IgD-negative memory B cell (primary cell): ENCODE measurements around the gene FRRS1. TPM values are rescaled to one million over a fixed set of nuclear protein-coding genes. Genes with fewer than 3 reads are reported as not detected.

ENCODE experiments used
- H3K27ac Mint-ChIP-seq, 3 donors: one replicate each; pipeline ENCODE4 v1.8.0; 2020 to 2022; ENCODE audit warnings: mild to moderate bottlenecking in 3 of 3, mixed read lengths in 3 of 3, moderate library complexity in 1 of 3
- H3K27me3 Mint-ChIP-seq: one replicate; pipeline ENCODE4 v1.8.0; 2021; ENCODE audit warnings: mixed read lengths
- H3K36me3 Mint-ChIP-seq: one replicate; pipeline ENCODE4 v1.8.0; 2020; ENCODE audit warnings: mild to moderate bottlenecking, mixed read lengths
- H3K4me1 Mint-ChIP-seq, 3 donors: one replicate each; pipeline ENCODE4 v1.8.0; 2020 to 2022; ENCODE audit warnings: mixed read lengths in 3 of 3, mild to moderate bottlenecking in 1 of 3
- H3K4me3 Mint-ChIP-seq, 4 donors: one replicate each; pipeline ENCODE4 v1.8.0; 2020 to 2022; ENCODE audit warnings: mild to moderate bottlenecking in 4 of 4, mixed read lengths in 4 of 4, moderate library complexity in 3 of 4
- H3K9me3 Mint-ChIP-seq, 3 donors: one replicate each; pipeline ENCODE4 v1.8.0; 2020 to 2021; ENCODE audit warnings: mixed read lengths in 3 of 3, mild to moderate bottlenecking in 1 of 3
- polyA plus RNA-seq: library from polyadenylated mRNA; unstranded; fragments of 300-500 nt; fragmentation: Illumina TruSeq; gene quantifications from one replicate; pipeline ENCODE4 v1.2.3, GENCODE V29; 2021

The FRRS1 gene
- polyA plus RNA-seq, 1 donor from 2014 or later: 0.33 TPM

DNA sequence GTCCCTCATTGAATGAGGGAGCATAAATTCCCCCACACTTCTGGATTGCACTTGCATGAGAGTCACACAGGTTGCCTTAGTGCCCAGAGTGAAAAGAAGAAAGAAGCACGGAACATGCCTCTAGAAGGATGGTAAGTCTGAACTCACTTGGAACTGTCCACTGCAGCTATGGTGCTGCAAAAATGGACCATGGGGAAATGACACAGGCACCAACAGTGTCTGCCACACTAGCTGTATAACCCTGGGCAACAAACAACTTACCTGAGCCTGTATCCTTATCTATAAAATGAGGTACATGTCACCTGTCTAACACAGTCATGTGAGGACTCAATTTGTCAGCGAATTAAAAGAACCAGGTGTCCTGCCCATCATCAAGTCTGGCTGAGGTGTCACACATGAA, 69.8 kb downstream of the FRRS1 start:
- Mint-ChIP-seq H3K9me3 (no peaks in the 10 kb centered on the region), H3K4me1 (peaks cover 0 to 2% (median 0%) of the 10 kb centered on the region in 3 donors), H3K27me3 (peaks cover 4% of the 10 kb centered on the region), H3K27ac (no peak overlapping the region), H3K36me3 (no peaks in the 10 kb centered on the region), H3K4me3 (no peak overlapping the region)

GRCh38 chr1:99691175-99691574, 75.3 kb downstream of the FRRS1 start:
- no peaks in the 10 kb centered on the region for H3K4me1 Mint-ChIP-seq
- H3K9me3 Mint-ChIP-seq: no peaks in the 10 kb centered on the region
- peaks cover 2% of the 10 kb centered on the region for H3K36me3 Mint-ChIP-seq
- peaks cover 1% of the 10 kb centered on the region for H3K27me3 Mint-ChIP-seq
- no peak overlapping the region for H3K4me3 Mint-ChIP-seq
- no peak overlapping the region for H3K27ac Mint-ChIP-seq

DNA sequence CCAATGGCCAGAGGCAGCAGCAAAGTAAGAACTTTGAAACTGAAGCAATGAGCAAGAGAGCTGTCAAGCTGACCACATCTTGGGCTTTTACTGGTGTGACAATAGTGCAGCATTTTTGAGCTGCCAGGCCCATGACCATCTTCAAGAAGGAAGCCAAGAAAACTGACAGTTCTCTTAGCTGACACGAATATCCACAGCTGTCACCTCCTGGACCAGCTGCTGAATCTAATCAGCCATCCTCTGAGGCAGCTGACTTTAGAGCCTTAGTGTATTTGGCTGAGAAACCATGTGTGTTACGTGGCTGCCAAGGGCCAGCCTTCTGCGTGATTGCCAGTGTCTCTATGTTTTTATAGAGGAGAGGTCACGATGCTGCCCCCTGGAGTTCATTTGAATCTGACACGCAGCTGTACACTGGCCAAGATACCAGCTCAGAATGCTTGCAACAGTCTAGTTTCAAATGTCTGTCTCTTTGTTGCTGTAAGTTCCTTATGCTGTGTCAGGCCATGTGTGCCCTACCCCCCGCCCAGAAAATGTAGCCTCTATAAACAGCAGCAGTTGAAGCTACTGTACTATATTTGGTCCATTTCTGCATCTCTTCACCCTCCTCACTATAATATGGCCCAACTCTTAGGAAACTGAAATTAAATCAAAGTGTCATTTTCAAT, 80.8 kb downstream of the FRRS1 start:
- no peaks in the 10 kb centered on the region for H3K36me3 Mint-ChIP-seq

DNA sequence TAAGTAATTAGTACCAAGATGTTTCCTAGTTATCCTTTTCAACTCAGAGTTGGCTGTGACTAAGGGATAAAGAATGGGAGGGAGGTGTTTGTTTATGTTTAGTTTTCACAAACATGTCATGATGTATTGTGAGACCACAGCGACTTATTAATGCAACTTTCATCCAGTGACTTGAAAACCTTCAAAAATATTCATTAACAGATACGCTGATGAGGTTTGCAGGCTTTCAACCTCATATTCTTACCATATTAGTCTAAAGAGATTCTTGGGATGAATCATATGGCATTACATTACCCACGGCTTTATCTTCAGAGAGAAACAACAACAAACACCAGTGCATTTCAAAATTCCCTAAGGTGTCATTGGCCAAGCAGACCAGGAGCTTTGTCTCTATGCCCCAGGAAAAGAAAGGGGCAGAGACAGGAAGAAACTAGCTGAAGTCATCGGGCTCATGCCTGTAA, 84.1 kb downstream of the FRRS1 start:
- Mint-ChIP-seq H3K27me3 (peaks cover 5% of the 10 kb centered on the region), H3K4me1 (peaks cover 0 to 2% (median 0%) of the 10 kb centered on the region in 3 donors), H3K27ac (no peak overlapping the region), H3K36me3 (no peaks in the 10 kb centered on the region), H3K4me3 (no peak overlapping the region), H3K9me3 (no peaks in the 10 kb centered on the region)

More for the DNA sequence above, 80.8 kb downstream of the FRRS1 start:
- peaks cover 0 to 2% (median 0%) of the 10 kb centered on the region in 3 donors for H3K4me1 Mint-ChIP-seq
- no peak overlapping the region for H3K4me3 Mint-ChIP-seq
- H3K27me3 Mint-ChIP-seq: peaks cover 5% of the 10 kb centered on the region
- H3K9me3 Mint-ChIP-seq: no peaks in the 10 kb centered on the region
- H3K27ac Mint-ChIP-seq: peak overlapping the region in 1 of 3 donors; percentile 31

DNA sequence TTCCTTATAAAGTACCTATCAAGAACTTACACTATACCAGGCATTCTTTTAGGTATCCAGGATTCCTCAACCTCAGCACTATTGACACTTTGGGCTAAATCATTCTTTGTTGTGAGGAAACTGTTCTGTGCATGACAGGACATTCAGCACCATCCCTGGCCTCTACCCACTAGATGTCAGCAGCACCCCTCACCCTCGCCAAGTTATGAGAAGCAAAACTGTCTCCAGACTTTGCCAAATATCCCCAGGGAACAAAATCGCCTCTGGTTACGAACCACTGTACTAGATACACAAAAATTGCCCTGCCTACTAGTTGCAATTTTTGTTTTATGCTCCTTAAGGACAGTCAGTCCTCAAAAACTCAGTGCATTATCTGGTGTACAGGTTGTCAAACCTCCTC, 84.9 kb downstream of the FRRS1 start:
- H3K36me3 Mint-ChIP-seq: no peaks in the 10 kb centered on the region
- H3K27ac Mint-ChIP-seq: no peak overlapping the region
- H3K4me1 Mint-ChIP-seq: peaks cover 0 to 2% (median 0%) of the 10 kb centered on the region in 3 donors
- peaks cover 5% of the 10 kb centered on the region for H3K27me3 Mint-ChIP-seq
- H3K9me3 Mint-ChIP-seq: no peaks in the 10 kb centered on the region
- H3K4me3 Mint-ChIP-seq: no peak overlapping the region

- Mint-ChIP-seq H3K4me1 (no peaks in the 10 kb centered on the region), H3K9me3 (peaks cover 0 to 1% (median 0%) of the 10 kb centered on the region in 3 donors), H3K36me3 (no peaks in the 10 kb centered on the region), H3K27ac (no peak overlapping the region), H3K4me3 (no peak overlapping the region), H3K27me3 (peaks cover 5% of the 10 kb centered on the region)
Measured at GRCh38 chr1:99680270-99680669, 86.2 kb downstream of the FRRS1 start.

DNA sequence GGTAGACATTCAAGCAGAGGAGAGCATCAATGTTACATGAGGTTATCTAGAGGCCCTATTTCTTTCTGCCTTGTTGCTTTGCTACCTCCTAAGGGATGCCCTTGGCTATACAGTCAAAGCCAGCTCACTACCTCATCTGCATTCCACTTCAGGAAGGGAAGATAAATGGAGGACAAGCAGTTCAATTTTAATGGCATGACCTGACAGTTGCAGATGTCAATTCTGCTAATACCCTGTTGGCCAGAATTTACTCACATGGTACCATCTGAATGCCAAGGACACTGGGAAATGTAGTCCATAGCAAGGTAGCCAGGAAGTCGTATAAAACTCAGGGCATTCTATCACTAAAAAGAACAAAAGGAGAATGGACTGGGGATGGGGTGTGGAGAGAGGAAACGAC, 89.0 kb downstream of the FRRS1 start:
- no peak overlapping the region for H3K4me3 Mint-ChIP-seq
- H3K27ac Mint-ChIP-seq: no peak overlapping the region
- H3K36me3 Mint-ChIP-seq: no peaks in the 10 kb centered on the region
- no peaks in the 10 kb centered on the region for H3K4me1 Mint-ChIP-seq
- no peaks in the 10 kb centered on the region for H3K27me3 Mint-ChIP-seq
- H3K9me3 Mint-ChIP-seq: peaks cover 0 to 1% (median 0%) of the 10 kb centered on the region in 3 donors

GRCh38 chr1:99676876-99677275, 89.6 kb downstream of the FRRS1 start:
- no peak overlapping the region for H3K27ac Mint-ChIP-seq
- no peak overlapping the region for H3K4me3 Mint-ChIP-seq
- H3K36me3 Mint-ChIP-seq: no peaks in the 10 kb centered on the region

DNA sequence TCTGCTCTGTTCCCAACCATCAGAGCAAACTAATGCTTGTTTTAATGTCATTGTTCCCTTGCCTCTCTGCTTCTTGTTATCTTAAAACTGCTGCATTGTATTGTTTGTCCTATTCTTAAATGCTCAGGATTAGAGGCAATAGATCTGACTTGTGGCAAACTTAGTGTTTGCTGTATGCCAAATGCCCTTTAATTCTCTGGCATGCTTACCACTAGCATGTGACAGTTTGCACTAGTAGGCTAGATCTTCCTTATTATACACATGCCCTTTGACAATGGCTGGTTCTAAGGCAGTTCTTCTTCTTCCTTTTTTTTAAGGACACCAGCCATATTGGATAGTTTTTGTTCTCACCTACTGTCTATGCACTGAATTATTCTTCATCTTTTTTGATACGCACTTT, 90.4 kb downstream of the FRRS1 start:
- H3K9me3 Mint-ChIP-seq: peaks cover 0 to 1% (median 0%) of the 10 kb centered on the region in 3 donors
- no peaks in the 10 kb centered on the region for H3K36me3 Mint-ChIP-seq
- no peak overlapping the region for H3K27ac Mint-ChIP-seq
- H3K4me1 Mint-ChIP-seq: no peaks in the 10 kb centered on the region
- H3K27me3 Mint-ChIP-seq: no peaks in the 10 kb centered on the region
- H3K4me3 Mint-ChIP-seq: no peak overlapping the region

More at GRCh38 chr1:99676876-99677275, 89.6 kb downstream of the FRRS1 start:
- peaks cover 0 to 1% (median 0%) of the 10 kb centered on the region in 3 donors for H3K9me3 Mint-ChIP-seq
- H3K4me1 Mint-ChIP-seq: no peaks in the 10 kb centered on the region
- no peaks in the 10 kb centered on the region for H3K27me3 Mint-ChIP-seq

DNA sequence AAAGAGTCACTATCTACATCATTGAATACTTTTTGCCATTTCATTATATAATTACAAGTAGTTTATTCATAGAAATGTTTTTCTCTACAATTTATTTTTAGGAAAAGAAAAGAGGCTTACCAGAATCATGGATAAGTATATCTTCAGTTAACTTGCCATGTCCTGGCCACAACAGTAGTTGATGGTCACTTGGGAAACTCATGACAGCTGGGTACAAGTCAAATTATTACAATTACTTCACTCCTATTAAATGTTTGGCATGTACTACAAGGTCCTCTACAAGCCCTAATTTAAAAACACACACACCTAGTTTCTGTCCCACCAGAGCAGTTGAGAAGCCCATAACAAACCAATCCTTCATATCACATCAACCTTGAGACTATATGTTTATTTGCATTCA, 91.1 kb downstream of the FRRS1 start:
- Mint-ChIP-seq H3K36me3 (no peaks in the 10 kb centered on the region), H3K4me1 (no peaks in the 10 kb centered on the region), H3K27ac (no peak overlapping the region), H3K27me3 (no peaks in the 10 kb centered on the region), H3K4me3 (no peak overlapping the region), H3K9me3 (peaks cover 0 to 1% (median 0%) of the 10 kb centered on the region in 3 donors)

DNA sequence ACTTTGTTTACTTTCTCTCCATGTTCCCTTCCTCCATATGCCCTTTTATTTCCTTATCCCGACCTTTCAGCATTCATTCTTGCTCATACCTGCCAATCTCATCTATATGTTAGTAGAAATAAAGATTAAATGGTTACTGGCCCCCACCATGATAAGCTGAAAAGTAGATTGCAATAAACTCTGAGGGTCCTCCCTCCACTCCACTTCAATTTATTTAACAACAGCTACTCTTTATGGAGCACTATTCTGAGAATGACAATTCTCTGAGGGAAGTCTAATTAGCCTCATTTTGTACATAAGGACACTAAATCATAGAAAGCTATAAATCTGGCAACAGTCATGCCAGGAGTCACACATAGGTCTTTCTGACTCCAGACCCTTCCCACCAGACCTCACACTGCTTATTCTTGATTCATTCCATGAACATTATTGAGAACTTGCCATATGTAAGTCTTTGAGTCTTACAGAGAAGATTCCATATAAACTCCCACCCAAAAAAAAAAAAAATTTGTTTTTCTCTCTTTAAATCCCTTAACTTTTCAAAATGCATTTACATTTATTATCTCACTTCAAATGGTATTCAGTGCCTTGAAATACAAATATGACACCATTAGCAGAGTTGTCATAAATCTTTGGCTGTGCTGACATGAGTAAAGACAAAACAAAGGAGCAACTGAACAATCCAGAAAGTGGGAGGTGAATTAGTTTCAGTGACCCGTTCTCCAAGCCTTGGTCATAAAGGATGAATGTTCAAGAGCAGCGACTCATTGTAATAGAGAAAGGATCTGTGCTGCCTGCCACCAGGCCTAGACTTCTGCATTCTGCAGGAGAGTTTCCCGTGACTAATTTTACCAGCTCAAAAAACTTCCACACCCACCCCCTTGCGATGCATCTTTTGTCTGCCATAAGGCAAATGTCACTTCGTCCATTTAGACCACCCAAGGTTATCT, 92.0 kb downstream of the FRRS1 start:
- no peak overlapping the region for H3K27ac Mint-ChIP-seq
- no peaks in the 10 kb centered on the region for H3K36me3 Mint-ChIP-seq
- H3K9me3 Mint-ChIP-seq: peaks cover 0 to 1% (median 0%) of the 10 kb centered on the region in 3 donors
- H3K4me1 Mint-ChIP-seq: no peaks in the 10 kb centered on the region
- H3K27me3 Mint-ChIP-seq: no peaks in the 10 kb centered on the region
- no peak overlapping the region for H3K4me3 Mint-ChIP-seq

DNA sequence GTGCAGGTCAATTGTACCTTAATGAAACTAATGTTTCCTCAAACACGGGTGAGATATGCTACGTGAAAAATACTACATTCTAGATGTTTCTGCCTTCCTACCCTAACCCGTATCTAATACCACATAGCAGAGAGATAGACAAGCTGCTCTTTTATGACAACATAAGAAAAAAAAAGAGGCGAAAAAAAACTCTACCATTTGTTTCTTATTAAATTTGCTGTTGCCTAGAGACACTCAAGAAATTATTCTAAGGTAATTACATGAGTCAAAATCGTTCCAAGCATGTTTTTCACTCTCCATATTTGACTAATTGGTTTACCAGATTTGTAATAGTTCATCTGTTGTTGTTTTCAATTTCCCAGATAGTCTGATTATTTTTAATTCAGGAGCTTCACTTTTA, 93.1 kb downstream of the FRRS1 start:
- peaks cover 0 to 1% (median 0%) of the 10 kb centered on the region in 3 donors for H3K9me3 Mint-ChIP-seq
- H3K4me1 Mint-ChIP-seq: no peaks in the 10 kb centered on the region
- H3K27ac Mint-ChIP-seq: no peak overlapping the region
- no peaks in the 10 kb centered on the region for H3K27me3 Mint-ChIP-seq
- no peak overlapping the region for H3K4me3 Mint-ChIP-seq
- no peaks in the 10 kb centered on the region for H3K36me3 Mint-ChIP-seq

GRCh38 chr1:99672530-99673213, 93.8 kb downstream of the FRRS1 start:
- peaks cover 0 to 1% (median 0%) of the 10 kb centered on the region in 3 donors for H3K9me3 Mint-ChIP-seq
- H3K27me3 Mint-ChIP-seq: no peaks in the 10 kb centered on the region
- H3K36me3 Mint-ChIP-seq: no peaks in the 10 kb centered on the region
- H3K4me1 Mint-ChIP-seq: no peaks in the 10 kb centered on the region
- no peak overlapping the region for H3K27ac Mint-ChIP-seq
- no peak overlapping the region for H3K4me3 Mint-ChIP-seq

DNA sequence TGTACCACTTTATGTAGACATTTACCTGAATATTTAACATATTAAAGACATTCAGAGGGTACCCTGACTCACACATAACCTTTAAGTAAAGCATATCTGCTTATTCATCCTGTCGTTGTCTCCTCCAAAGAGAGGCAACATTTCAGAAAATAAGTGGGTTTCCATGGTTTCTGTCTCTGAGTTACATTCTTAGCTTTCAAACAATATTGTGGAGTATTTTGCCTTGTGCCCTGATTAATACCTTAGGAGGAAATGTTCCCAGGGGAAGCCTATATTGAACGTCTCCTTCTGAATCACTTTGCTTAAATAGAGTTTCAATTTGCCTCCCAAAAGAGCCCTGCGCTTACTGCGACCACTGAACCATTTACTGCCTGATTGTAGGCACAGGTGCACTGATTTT, 94.4 kb downstream of the FRRS1 start:
- peaks cover 0 to 1% (median 0%) of the 10 kb centered on the region in 3 donors for H3K9me3 Mint-ChIP-seq
- no peak overlapping the region for H3K4me3 Mint-ChIP-seq
- H3K27ac Mint-ChIP-seq: no peak overlapping the region
- H3K4me1 Mint-ChIP-seq: no peaks in the 10 kb centered on the region
- H3K36me3 Mint-ChIP-seq: no peaks in the 10 kb centered on the region
- no peaks in the 10 kb centered on the region for H3K27me3 Mint-ChIP-seq

GRCh38 chr1:99670583-99670982, 95.9 kb downstream of the FRRS1 start:
- Mint-ChIP-seq H3K27ac (no peak overlapping the region), H3K36me3 (no peaks in the 10 kb centered on the region), H3K9me3 (no peaks in the 10 kb centered on the region), H3K4me3 (no peak overlapping the region), H3K4me1 (no peaks in the 10 kb centered on the region), H3K27me3 (no peaks in the 10 kb centered on the region)
